NCI-H2107 treated with DMSO at 0.1 percent for 48 hours (cell line): ENCODE data around the gene TNPO3.

Experiments
- DNase-seq: peaks from one replicate; lab custom pipeline; 2025; ENCODE audit not compliant: unreplicated experiment; lab: John Stamatoyannopoulos, UW

TNPO3 gene

DNA sequence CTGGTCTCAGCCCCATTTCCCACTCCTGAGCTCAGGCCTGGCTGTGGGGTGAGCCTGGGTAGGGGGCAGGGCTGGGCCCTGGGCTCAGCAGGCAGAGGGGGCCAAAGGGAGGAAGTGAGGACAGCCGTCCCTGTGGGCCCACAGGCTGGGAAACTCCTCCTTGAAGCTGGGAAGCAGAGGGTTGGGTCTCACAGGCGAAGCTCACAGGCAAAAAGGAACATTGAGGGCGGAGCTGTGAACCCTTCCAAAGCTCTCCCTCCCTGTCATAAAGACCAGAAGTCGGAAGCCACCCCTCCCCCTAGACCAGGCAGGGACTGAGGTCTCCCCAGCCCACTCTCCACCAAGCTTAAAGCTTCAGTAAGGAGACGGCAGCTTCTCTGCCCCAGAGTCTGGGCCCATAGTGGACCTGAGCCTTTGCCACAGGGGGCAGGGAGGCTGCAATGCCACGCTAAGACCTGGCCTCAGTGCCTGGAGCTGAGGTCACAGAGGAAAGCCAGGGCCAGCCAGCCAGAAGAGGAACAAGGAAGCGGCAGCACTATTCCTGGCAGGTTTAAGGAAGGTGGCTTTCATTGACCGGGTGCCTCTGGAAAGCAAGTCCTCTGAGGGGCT is 143.4 kb downstream of the TNPO3 start:
- DNase-seq, result no peak

GRCh38 chr7:128910569-128910945 is 144.4 kb downstream of the TNPO3 start, which contains the start of gene KCP:
Gene KCP, minus strand, starts transcription at chr7:128910709. Its CDS starts 33 bp downstream, at chr7:128910676.
- DNase-seq, result no peak

- DNase-seq, result no peak
Measured at GRCh38 chr7:128909625-128910568, 145.0 kb downstream of the TNPO3 start.

- DNase-seq, result no peak
Measured at GRCh38 chr7:128908750-128909624, 145.9 kb downstream of the TNPO3 start.

- DNase-seq, result no peak
Measured at GRCh38 chr7:128906766-128907559, 147.9 kb downstream of the TNPO3 start.

DNA sequence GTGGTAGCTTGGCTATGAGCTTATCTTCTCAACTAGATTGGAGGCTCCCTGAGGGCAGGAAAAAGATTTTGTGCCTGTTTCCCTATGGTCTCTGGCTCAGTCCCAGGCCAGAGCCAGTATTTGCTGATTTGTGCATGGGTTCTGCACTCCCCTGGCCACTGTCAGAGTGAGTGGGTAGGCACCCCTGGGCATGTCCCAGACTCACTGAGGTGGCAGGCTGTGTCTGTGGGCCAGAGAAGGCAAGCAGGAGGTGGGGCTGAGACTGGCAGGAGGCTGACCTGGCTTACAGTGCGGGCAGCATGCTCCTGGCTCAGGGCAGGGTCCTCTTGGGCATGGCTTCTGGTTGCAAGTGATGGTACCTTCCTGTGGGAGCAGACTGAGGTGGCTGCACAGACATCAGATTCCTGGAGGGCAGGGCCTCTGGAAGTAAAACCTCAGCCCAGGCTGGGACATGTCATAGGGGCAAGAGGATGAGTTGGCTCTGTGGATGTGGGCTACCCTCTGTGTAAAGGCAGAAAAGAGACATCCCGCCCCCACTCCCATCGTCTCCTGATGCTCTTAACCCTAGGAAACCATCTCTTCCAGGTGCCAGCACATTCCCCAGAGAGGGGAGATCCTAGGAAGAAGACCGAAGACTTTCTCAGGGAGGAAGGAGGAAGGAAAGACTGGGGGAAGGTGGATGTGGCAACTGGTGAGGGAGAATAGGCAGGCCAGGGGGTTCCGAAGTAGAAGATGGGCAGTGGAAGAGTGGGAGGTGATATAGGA is 148.7 kb downstream of the TNPO3 start:
- no peak for DNase-seq

DNA sequence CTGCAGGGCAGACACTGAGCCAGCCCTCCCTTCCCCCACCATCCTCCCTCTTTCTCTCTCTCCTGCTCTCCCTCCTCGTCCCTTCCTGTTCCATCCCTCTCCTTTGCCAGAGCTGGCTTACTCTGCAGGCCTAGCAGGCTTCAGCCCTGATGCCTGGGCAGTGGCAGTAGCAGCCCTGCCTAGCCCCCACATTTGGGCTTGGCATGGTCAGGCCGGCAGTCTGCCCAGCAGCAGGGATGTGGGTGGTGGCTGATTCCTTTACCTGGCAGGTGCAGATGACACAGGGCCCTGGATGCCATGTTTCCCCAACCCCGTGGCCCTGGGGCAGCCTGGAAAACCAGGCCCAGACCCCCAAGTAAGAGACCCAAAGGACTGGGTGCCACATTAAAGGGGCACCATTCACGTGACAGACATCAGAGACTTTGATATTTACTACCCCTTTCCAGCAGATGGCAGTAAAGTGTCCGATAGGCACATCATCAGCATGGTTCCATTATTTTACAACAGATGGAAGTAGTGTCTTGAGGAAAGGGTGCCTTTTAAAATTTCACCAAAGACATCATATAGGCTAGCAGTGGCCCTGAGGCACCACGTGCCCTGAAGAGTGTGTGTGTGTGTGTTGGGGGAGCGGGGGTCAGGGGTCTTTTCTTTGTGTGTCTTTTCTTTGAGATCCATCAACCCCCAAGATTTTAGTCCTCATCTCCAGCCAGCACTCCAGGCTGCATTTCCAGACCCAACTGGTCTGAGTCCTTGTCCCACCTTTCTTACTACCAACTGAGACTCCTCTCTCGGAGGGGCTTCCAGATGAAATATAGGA is 150.3 kb downstream of the TNPO3 start:
- peak; percentile 50 for DNase-seq
